Left kidney (tissue), 8 donors: ENCODE data around the gene DCANP1. TPM values are rescaled to one million over a fixed set of nuclear protein-coding genes. Genes with fewer than 3 reads are reported as not detected.
A peak's percentile ranks its signal among the peaks of the same experiment; 100 is the strongest.
"Not testable (repeated sequence)": the region's sequence is repeated elsewhere in the genome, so short reads cannot be mapped to it uniquely, and the experiment has no call there.

ENCODE experiments used
- DNase-seq: peaks from one replicate; pipeline ENCODE4 v3.0.0-alpha.2; 2013
- long read RNA-seq, 8 donors: transcript quantifications; one replicate each; lab custom pipeline, GENCODE V29; 2026
- polyA plus RNA-seq: library from polyadenylated mRNA; unstranded; fragments of 120-200 nt; gene quantifications from one replicate; pipeline ENCODE4 v1.2.1, GENCODE V29; 2013; ENCODE audit not compliant: insufficient read length

Gene DCANP1, protein sequence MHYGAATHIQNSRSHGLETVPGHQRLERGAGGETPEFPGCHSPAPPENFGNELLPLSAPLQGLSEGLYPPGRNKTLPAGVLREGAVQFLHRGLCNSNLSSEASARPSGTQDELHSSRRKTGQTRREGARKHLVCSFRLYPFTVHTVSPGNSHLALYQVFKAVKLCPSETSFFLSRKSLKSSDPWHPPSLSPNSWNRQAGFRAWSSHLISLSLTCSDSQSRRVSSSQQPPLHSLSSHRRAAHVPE
- polyA plus RNA-seq = 0.05 TPM
- long read RNA-seq, donor 1 = 0 reads
- long read RNA-seq, donor 2 = 0 reads
- long read RNA-seq, donor 3 = 0 reads
- long read RNA-seq, donor 4 = 0 reads
- long read RNA-seq, donor 5 = 0 reads
- long read RNA-seq, donor 6 = 0 reads
- long read RNA-seq, donor 7, partial matches to known transcripts = 0 of 1 reads
- long read RNA-seq, donor 7, other reads (novel, unspliced or antisense) = 0 of 1 reads
- long read RNA-seq, donor 8 = 0 reads

DNA sequence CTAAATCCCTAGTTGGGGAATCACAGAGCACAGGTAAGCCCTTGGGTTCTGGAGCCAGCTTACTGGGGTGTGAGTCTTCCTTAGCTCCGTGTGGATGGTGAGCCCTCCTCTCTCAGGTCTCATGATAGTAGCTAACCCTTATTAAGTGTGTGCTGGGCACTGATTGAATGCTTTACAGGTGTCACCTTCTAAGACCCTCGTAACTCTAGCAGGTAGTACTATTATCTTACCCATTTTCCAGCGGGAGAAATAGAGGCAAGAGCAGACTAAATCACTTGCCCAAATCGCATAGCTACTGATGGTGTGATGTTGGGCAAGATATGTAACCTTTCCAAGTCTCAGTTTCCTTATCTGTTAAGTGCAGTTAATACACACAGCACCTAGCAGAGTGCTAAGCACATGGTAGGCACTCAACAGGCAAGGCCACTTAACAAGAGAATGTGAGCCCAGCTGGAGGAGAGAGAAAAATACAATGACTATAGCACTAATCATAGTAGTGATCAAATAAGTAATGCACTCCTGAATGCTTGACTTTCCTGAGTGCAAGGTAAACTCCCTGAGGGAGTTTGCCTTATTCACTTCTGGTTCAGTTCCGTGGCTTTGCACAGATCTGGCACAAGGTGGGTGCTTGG, at the start of gene DCANP1:
Gene DCANP1 (minus strand): TSS at position 51 of the 632 bp plus-strand sequence. CDS start 240 bp downstream, outside the sequence.
- no peak for DNase-seq

DNA sequence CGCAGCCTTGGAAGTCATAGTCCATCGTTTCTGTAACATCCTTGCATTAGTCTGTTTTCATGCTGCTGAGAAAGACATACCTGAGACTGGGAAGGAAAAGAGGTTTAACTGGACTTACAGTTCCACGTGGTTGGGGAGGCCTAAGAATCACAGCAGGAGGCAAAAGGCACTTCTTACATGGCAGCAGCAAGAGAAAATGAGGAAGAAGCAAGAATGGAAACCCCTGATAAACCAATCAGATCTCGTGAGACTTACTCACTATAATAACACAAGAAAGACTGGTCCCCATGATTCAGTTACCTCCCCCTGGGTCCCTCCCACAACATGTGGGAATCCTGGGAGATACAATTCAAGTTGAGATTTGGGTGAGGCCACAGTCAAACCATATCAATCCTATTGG, 48.4 kb upstream of the DCANP1 start:
- not testable (repeated sequence) for DNase-seq

DNA sequence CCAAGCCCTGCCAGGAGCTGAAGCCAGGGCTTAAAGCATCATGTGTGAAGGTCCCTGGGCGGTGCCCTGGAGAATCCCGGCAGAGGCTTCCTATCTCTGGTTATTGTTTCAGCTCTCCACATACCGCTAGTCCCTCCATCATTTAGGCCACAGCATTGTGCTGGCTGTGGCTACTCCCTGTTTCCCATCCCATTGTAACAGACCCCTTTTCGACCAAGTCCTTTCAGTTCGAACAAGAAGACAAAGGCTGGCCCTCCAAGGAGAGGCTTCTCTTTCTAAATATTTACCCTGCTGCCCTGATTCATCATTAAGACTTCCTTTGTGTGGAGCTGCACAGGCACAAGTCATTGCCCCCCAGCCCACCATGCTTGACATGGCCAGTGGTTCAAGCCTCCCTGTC, 47.0 kb upstream of the DCANP1 start:
- DNase-seq = no peak

DNA sequence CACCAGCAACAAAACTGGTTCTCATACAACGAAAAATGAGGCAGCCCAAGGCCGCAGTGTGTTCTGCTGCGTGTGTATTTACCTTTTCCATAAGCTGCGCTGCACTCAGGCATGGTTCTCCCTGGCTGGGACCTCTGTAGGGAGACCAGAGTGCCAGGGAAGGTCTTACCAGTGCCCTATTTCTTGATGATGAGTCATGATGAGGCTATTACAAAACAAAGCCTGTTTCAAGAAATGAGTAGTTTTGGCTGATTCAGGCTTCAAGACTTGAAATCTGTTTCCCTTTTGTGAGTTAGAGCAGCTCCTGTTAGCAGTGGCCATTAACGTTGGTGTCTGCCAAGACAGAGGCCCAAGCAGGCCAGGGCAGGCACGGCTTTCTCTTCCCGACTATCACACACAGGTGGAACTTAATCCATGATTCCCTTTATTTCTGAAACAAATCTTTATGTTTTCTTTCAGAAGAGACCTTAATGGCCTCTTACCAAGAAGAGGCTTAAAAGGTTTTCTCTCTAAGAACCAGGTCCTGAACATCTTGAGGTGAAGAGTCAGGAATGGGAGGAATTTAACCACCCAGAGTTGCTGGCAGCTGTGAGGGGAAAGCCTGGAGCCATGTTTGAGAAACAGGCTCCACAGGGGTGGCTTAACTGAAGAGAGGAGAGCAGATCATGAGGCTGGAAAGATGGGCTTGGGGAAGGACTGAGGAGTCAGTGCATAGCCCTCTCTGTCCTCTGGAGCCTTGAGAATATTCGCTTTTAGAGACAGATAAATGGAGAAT, 46.4 kb upstream of the DCANP1 start:
- DNase-seq = no peak

DNA sequence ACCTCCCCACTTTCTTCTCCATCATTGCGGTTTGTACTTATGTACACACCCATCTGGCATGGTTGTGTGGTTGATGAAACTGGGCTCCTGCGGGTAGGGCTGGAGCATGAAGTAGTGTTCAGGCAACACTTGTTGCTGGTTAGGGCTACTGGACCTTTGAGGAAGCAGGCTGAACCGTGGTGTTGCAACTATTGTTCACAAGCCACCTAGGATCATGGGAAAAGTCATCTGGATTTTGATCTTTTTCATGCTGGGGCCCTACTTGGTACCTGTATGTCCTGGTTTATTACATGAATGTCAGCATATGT, 45.1 kb upstream of the DCANP1 start:
- DNase-seq = no peak

DNA sequence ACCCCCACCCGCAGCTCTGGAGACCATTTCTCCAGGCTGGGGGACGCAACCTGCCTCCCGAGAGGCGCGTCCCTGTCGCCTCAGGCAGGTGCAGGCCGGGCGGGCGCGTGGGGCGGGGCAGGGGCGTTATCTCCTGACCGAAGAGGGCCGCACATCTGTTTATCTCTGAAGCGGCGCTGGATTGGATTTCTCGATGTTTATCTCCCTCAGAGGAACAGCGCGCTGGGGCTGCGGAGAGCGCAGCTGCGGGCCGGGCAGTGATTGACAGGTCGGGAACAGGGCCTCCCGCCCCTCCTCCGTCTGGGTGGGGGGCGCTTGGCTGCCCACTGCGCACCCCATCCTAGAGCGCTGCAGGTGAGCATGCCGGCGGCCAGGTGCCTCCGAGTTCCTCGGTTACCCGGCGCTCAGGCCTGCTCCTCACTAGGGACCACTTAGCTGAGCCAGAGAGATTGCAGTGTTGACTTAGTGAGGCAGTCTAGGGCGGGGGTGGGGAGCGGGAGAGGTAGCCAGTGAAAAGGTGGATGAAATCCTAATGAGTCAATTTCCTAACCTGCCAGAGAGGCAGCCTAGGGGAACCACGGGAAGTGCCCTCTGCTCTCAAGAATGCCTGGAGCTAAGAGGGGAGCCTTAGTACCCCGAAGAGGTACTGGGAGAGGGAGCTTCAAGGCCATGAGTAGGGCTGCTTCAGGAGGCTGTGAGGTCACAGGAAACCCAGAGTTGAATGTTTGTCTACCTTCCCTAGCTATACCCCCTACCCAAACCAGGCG, 44.6 kb upstream of the DCANP1 start:
- DNase-seq = no peak

DNA sequence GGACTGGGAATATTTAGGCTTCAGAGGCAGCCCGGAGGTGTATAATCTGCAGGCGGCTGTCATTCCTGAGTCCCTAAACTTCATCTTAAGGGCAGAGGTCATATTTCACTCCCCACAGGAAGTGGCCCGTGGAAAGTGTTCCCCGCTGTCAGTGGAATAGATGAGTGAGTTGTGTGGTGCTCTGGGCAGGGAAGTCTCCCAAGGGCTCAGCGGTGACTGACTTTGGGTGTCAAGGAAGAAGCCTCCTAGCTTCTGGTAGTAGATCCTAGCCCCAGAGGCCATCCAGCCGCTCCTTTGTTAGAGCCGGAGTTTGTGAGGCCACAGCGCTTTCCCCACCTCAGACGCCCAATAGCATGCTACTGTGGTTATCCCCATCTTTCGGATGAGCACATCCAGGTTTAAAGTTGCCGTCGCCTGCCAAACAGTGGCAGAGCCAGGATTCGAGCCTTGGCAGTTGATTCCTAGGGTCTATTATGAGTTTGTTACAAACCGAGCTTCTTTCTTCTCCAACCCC, 43.9 kb upstream of the DCANP1 start:
- DNase-seq = no peak

DNA sequence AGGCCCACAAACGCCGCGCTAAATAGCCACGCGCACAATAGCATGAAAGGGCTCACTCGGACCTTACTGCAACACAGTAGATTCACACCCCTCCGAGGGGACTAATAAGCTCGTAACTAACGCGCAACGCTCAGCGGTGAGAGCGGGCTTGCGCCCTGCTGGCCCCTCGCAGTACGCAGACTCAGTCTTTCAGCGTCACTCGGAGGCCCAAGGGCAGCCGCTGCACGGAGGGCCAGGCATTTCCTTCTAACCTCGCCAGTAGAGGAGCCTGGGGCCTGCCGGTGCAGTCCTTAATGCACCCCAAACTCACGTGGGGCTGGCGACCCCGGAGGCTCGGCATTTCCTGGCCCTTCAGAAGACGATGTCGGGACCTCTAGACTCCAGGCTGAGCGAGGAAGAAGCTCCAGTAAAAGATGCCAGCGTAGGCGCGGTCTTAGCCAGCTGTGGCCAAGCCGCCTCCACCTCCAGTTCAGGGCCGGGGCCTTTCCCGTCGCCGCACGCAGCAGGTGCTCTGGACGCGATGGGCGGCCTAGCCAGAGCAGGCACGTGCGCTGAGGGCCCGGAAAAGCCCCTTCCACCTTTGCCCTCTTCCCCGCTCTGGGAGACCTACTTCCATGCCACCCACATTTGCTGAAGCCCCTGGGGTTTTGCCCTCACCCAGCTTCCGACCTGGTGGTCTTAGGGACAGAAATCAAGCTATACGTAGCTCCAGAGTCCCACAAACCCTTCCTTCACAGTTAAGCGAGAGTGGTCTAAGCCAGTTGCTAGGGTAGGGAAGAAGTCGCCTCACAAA, 43.3 kb upstream of the DCANP1 start:
- no peak for DNase-seq

DNA sequence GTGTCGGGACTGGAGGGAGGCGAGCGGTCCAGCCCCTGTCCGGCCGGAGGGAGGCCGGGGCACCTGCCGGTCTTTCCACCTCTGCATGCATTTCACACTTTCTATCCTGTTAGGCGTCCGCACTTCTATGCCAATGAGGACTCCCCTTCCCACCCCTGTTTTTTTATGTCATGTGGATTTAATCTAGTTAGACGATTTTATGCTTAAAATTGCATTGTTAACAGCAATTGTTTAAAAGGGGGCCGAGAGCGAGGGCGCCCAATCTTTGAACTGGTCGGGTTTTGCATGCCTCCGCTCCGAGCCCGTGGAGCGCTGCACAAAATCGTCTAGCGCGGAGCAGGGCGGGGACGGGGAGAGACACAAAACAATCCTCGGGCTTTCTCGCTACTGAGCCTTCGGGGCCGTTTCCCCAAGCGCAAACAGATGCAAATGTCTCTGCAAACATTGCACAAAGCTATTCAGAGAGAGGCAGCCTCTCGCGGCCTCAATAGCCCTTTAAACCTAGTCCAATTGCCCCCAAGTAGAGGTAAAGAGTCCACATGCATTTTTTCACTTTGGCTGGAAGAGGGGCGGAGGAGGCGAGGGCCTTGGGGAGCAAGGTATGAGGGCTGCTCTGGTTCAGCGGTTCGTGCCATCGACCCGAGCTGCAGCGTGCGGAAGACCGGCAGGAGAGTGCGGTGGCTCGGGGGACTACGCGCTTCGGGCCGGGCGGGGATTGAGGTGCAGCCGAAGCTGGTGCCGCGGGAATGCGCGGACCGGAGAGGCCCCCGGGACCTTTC, 42.5 kb upstream of the DCANP1 start:
- no peak for DNase-seq

DNA sequence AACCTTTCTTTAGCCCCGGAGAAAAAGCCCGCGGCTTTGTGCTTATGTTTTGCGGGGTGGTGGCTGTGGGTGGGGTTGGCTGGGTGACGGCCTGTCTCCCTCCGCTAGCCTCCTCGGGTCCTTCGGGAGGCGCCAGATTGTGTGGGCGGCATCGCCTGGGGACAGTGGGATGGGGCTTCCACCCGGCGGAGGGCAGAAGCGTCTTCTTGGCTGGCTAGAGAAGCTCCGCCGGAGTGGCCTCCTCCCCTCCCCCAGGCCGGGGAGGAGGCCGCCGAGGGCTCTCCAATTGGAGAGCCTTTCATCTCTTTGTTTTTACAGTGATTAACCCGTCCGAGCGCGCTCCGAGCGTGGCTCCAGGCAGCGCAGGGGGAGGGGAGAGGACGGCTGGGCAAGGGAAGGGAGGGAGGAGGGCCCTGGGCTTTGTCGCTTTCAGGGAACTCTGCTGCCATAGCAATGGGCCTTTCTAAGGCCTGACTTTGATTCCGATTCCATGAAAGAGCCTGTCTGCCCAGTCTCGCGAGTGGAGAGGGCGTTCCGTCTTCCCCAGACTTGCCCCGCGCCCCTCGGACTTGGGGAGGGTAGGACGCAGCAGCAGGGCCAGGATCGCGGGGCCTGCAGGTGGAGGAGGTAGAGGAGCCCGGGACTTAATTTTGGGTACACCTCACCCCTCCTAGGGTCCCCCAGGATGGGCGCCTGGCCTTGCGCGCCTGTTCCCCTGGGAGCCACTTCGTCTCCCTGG, 41.7 kb upstream of the DCANP1 start:
- peak; percentile 71 for DNase-seq

DNA sequence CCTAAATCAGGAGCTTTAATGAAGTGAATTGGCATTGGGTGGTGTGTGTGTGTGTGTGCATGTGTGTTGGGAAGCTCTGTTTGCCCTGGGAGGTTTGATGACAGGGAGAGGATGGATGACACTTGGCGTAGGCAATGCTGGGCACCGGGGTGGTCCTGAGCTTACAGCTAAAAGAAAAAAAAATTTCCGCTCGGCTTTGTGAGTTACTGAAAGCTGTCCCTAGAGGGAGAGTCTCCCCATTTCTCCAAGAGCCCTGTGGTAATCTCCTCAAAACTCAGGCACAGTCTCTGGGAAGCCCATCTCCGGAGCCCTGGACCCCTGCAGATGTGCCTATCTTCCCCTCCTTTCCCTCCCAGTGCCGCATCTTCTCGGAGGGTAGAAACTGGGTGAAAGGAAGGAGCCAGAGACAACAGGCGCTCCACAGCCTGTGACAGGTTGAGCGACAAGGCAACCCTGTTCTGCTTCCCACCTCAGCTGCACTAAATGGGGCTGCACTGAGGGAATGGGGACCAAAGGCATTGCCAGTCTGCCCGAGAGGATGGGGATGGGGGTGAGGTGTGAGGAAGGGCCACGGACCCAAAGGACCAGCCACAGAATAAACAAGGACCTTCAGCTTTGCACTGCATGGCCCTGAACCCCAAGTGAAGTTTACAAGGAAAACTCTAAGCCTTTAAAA, 40.8 kb upstream of the DCANP1 start:
- no peak for DNase-seq

DNA sequence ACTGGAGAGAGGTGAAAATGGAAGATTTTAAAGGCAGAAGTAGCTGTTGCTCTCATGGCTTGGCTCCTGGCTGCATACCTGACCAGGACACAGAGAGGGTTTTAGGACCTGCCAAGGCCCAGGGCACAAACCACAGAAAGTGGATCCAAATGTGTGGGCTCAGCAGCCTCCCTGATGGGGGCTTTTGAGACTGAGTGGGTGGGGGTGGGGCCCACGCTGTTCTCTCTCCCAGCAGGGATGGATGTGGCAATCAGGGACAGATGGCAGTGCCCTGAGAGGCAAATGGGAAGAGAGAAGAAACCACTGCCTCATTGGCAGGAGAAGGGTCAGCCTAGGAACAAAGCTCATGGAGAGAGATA, 39.9 kb upstream of the DCANP1 start:
- no peak for DNase-seq

DNA sequence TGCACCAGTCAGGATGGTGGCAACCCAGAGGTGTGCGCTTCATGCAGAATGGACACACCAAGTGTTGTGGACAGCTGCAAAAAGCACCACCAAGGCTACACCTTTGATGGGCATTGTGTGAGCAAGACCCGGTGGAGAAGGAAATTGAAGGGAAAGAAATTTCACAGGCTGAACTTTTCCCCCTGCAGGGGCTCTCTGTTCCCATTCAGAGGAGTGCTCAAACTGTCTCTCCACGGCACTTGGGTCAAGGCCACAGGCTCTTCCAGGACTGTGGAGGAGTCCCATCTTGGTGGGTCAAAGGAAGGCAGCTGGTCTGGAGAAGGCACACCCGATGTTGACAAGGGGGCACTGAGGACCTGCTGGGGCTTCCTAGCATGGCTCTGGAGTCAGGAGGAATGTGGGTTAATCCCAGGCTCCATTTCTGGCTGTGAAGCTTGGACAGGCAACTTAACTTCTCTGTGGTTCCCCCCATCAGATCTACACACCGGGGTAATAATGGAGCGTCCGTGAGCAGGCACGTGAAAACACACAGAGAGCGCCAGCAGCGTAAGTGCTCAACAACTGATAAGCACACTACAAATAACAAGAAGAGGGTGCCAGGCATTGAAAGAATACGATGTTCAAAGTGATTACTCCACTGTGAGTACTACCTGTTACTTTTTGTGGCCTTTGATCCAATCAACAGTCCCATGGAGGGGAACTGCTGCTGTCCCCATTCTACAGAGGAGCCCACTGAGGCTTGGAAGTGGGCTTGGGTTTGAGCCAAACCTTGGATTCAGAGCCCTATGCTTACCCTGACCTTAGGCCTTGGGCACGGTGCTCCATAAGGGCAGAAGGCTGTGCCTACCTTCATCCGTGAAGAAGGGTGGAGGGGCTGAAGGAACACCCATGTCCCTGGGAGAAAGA, 39.2 kb upstream of the DCANP1 start:
- no peak for DNase-seq

DNA sequence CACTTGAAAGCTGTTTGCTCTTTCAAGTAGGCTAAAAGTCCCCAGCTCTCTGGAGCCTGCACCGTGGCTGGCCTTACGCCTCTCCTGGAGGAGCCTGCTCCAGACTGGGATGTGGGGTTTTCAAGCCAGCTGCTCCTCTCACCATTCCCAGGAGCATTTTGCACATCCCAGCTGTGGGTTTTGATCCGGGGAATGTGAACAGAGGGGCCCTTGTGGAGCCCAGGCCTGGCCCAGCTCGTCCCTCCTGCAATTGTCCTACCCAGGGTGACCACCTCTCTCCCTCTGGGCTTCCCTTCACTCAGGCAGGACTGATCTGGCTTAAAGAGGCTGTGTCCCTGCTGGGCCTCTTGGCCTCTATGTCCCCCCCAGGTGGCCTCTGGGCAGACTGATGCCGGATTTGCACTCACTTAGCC, 37.5 kb upstream of the DCANP1 start:
- no peak for DNase-seq

DNA sequence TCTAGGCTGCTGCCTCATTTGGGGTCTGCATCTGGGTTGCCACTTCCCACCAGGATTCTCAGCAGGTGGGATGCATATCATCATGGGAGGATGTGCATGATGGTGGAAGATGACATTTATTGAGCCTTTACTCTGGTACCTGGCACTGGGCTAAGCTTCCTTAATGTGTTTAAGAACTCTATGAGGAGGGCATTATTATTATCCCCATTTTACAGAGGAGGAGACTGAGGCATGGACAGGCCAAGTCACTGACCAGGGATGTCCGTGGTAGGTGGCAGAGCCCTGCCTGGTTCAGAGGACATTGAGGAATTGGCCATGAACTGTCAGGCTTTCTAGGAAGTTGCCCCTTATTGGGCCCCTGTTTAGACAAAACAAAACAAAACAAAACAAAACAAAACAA, 36.1 kb upstream of the DCANP1 start:
- DNase-seq = no peak

DNA sequence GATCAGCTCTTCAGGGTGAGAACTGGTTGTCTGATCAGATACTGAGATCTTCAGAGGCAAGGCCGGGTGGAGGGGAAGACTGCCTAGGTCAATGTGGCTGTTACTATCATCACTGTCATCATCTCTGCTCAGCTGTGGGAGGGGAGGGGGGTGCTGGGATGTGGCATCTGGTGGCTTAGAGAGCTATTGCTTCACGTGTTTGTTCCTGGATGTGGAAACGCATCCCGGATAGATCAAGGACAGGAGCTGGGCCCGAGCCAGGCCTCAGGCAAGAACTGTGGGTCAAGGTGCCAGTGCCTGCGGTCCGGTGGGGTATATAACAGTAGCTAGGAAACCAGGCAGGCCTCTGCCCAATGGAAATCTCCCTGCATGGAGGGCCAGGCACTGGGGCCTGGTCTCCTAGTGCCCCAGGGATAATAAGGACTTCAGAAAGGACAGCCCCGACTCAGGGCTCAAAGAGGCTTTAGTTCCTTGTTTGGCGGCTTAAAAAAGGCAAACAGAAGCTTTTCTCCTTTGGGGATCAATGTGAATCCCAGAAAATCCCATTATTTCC, 35.3 kb upstream of the DCANP1 start:
- DNase-seq = no peak

DNA sequence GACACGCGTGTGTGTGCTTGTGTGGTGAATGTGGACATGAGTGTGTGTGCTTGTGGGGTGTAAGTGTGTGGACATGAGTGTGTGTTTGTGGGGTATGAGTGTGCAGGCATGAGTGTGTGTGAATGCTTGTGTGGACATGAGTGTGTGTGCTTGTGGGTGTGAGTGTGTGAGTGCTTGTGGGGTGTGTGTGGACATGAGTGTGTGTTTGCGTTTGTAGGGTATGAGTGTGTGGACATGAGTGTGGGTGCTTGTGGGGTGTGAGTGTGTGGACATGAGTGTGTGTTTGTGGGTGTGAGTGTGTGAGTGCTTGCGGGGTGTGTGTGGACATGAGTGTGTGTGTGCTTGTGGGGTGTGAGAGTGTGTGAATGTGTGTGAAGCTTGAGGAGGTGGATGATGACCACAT, 34.8 kb upstream of the DCANP1 start:
- DNase-seq = no peak

DNA sequence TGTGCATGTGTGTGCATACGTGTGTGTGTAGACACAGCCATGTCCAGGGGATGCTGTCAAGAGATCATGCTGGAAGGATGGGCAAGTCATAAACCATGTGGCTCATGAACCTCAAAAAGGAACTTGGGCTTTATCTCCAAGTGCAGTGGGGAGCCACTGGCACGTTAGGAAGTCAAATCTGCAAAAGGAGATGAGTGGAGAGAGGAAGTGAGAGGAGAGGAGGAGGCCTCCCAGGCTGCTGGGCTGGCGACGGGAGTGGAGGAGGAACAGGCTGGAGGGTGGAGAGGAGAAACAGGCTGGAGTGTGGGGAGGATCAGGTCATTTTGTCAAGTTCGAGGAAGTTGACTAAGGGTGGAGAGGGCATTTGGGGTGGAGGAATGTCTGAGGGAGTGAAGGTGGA, 34.2 kb upstream of the DCANP1 start:
- no peak for DNase-seq
